Ecto neural progenitor cell (in vitro differentiated cells): ENCODE data around the gene LLPH.

Experiments
- DNase-seq: peaks from one replicate; pipeline ENCODE4 v3.0.0-alpha.2; 2018; ENCODE audit warnings: low spot score

LLPH gene

DNA sequence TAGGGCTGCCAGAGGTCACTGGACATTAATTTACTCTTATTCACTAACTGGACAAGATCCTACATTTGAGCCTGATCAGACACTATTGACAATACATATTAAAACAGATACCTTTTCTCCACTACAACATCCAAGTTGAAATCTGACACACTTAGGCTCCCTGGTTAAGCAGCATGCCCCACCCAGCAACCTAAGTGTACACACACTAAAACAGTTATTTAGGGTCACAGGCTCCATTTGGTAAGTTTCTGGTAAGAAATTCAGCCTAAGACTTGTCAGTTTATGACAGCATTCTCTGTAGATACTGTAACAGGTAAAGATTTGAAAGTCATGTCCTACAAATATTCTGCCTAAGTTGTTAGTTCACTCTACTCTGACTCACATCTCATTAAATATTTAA is 12.3 kb upstream of the LLPH start:
- no peak for DNase-seq

GRCh38 chr12:66141299-66141698 is 10.7 kb upstream of the LLPH start:
- no peak for DNase-seq

DNA sequence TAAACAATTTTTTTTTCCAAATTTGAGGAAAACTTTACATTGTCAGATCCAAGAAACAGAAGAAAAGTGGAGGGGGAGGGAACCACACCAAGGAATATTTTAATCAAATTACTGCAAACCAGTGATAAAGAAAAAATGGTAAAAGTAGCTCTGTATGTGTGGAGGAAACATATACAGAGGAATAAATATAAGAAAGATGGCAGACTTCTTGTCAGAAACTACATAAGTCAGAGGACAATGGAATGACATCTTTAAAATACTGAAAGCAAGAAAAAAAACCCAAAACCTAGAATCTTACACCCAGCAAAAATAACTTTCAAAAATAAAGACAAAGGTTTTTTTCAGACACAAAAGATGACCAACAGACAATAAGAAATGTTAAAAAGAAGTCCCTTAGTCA is 10.2 kb upstream of the LLPH start:
- DNase-seq = no peak

DNA sequence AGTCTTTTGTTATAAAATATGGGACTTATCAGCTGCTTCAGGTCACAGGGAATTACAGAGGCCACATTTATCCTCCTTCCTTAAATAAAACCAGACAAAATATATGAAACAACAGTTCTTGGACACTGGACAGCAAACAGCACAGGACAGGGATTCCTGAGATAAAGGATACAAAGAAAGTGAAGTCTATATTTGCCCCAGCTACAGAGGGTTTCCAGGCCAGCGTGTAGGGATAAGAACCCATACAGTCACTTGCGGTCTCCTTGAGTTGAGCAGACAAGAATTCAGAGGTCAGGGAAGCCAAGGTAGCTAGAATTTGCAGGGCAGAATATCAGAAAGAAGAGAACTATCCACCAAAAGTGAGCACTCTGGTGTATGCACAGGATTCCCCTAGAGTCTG is 8.8 kb upstream of the LLPH start:
- no peak for DNase-seq

DNA sequence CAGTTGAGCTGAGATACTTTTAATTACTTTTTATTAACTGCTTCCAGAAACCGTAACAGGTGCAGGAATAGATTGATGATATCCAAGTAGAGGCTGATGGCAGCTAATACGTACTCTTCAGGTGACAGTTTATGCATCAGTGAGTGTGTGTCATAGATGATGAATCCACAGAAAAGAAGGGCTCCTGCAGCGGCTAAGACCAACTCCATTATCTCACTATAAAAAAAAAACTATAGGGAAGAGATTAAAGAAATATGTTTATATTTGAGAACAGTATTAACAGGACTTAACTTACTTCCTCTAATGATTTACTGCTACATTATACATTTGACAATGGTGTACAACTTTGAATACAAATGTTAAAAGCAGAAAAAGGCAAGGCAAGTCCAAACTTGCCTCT is 7.4 kb upstream of the LLPH start:
- DNase-seq = no peak

- DNase-seq = no peak
These were observed 1.9 kb upstream of the LLPH start for GRCh38 chr12:66132408-66132807.

DNA sequence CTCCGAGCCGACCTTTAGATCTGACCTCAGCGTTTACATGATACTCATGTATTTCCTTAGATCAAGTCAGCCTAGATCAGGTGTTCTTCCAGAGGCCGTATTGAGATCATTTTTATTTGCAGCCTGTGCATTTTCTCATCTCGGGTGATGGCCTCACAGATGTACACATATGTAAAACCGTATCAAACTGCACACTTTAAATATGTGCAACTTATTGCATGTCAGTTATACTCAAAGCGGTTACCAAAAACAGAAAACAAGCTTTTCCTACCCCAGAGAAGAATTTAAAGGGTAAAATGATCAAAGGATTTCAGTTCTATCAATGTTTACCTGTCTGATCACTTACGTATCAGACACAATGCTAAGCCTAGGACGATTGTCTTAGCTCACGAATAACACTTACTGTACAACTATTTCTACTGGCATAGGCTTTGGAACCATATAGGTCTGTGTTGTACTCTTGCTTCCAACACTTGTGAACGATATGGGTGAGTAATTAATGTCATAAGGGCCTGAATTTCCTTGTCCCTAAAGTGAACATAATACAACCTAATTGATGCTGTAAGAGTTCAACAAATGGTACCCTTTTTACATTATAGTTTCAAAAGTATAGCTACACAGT is 628 bp upstream of the LLPH start:
- no peak for DNase-seq

DNA sequence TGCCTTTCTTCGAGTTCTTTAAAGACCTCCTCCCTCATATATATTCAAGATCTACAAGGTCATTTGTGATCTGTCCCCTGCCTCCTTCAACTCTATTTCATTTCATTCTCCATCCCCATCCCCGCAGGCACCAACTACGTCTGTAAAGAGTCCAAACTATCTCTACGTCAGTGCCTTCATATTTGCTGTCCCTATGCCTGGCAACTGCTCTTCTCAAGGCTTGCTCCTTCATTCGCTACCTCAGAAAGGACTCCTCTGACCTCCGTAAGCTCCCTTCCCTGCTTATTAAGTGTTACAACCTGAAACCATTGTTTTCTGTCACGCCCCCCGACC is 650 bp downstream of the LLPH start:
- no peak for DNase-seq

GRCh38 chr12:66127650-66128049 is 2.9 kb downstream of the LLPH start:
- no peak for DNase-seq

GRCh38 chr12:66120477-66120876 is 10.1 kb downstream of the LLPH start:
- no peak for DNase-seq

- DNase-seq = no peak
These were observed 10.7 kb downstream of the LLPH start for GRCh38 chr12:66119870-66120241.

- DNase-seq = no peak
These were observed 11.2 kb downstream of the LLPH start for GRCh38 chr12:66119229-66119869.

DNA sequence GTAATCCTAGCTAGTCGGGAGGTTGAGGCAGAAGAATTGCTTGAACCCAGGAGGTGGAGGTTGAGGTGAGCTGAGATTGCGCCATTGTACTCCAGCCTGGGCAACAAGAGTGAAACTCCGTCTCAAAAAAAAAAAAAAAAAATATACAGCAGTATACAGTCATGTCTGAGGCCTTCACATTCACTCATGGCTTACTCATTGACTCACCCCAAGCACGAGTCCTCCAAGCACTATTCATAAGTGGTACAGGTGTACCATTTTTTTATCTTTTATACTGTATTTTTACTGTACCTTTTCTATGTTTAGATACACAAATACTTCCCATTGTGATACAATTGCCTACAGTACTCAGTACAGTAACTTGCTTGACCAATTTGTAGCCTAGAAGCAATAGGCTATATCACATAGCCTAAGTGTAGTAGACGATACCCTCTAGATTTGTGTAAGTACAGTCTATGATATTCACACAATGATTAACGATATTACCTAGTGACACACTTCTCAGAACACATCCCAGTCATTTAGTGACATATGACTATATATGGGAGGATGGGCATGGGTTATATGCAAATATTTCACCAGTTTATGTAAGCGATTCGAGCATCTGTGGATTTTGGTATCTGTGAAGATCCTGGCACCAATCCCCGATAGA is 12.2 kb downstream of the LLPH start:
- DNase-seq = no peak

GRCh38 chr12:66117242-66117641 is 13.3 kb downstream of the LLPH start:
- no peak for DNase-seq

DNA sequence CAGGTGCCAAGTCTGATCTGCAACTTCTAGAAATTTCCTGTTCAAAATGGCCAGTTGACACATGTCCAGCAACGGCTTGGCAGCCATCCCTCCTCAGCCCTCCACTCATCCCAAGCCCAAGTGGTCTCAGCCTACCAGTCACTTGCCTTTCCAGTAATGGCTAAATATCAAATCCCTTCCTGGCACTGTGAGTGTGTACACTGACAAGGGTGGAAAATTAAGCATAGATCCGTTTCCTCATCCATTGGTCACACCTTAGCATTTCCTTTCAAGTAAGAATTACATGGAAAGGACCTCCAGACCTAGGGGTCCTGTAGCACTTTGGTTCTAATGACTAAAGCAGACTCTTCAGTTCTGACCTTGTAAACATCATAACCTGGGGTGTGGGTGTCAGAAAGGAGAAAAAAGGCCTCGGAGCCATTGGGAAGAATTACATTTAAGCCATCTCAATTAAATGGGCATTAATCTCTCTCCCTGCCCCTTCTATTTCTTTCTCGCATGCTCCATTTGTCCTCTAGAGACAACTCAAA is 15.4 kb downstream of the LLPH start:
- DNase-seq = no peak

GRCh38 chr12:66113471-66113870 is 17.1 kb downstream of the LLPH start:
- no peak for DNase-seq

GRCh38 chr12:66111605-66112004 is 18.9 kb downstream of the LLPH start:
- DNase-seq = no peak

DNA sequence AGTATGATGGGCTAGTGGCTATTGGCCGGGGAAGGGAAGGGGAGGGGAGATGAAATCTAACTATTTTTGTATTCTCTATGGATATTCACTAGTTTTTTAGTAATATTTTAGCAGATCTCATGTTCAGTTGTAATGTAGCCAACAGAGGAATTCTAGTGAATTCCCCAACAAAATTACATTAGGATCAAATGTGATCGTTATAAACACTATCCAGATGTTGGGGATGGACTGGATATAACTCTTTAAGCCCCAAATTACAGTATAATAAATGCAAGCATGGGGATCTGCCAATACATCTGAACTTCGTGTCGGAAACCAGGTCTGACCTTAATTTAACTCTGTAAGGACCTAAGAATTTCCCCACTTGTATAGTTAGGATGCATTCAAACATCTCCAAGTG is 21.5 kb downstream of the LLPH start:
- no peak for DNase-seq

DNA sequence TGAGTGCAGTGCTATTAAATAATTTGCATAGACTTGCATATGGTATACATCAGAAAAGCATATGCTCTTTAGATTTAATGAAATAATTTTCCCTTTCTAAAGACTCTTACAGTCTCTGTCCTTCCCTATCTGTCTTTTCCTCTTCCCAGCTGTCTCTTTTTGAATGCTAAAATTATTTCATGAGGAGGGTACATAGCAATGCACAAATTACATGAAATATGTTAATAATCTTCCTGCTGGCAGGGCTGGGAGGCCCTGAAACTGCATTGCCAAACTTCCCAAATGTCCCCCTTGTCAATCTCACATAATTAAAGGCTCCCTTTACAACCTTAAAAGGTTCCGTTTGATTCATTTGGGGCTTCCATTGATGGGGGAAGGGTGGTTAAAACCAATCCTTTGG is 22.2 kb downstream of the LLPH start:
- DNase-seq = no peak

DNA sequence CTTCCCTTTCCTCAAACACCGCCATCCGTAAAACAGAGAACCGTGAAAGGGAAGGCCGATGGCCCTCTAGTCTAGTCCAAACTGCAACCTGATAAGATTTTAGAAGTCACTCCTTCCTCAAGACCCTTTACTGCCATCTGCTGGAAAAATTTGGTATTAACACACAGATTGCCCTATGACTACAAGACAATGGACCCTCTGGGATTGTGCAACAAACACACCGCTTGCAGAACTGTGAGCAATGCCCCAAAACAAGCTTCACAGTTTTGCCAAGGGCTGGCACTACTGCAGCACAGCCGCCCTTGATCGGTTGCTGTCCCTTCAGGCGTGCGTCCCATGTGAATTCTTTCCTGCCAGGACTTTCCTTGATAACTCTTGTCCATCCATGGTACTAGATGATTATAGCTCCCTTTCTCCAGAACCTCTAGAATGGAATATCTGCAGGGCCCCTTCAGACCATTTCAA is 23.1 kb downstream of the LLPH start:
- peak; percentile 68 for DNase-seq

DNA sequence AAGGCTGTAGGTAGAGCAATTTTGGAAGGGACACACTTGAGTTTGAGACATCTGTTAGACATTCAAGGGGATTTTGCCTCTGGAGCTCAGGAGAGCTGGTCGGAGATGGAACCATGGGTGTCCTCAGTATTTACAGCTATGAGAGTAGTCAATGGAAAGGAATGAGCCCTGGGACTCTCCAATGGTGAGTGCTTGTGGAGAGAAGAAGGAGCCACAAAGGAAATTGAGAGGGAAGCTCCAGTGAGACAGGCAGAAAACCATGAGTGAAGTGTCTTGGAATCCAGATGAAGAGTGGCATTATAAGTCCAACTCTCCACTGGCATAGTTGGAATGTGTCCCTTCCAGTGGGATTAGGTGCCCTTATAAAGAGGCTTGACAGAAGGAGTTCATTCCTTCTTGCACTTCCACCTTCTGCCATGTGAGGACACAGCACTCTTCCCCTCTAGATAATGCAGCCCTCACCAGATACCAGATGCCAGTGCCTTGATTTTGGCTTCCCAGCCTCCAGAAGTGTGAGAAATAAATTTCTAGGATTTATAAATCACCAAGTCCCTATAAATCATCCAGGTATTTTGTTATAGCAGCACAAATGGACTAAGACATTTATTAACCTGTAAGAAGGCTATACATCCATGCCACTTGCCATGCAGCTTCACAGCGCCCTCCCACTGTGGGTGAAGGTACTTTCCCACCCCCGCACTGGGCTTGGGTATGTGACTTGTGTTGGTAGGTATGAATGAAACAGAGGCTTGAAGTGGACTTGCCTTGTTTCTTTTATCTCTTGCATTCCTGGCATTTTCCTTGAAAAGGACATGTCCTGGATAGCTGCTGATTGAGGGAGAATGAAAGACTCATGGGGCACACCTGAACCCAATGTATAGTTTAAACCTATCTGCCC is 27.3 kb downstream of the LLPH start:
- no peak for DNase-seq

DNA sequence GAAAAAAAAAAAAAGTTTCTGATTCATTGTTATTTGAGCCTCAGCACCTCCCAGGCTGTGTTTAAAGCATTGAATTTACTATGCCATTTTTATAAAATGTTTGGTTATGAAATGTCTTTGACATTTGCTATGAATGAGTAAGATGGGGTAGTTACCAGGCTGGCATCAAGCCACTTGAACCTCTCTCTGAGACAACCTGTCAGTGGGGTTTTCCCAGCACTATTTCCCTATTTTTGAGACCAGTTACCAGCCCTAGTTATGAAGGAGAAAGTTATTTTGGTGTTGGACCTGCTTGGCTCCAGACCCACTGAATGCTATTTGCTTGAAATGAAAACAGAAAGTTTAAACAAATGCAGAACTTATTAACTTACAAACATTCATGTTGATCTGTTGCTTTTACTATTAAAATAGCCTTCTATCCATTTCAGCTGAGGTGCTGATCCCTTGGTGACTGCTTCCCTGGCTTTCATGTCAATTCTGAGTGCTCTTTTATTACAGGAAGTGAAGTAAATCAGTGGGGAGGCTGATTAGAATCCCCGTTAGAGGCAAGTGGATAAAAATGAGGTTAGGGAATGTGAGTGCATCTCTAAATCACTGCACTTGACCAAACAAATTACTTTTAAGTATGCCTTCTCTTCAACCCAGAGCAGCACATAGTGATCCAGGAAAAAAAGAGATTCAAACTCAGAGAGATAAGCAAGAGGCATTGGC is 37.8 kb downstream of the LLPH start:
- DNase-seq = no peak
